Cardiac septum (tissue), 1 donor: ENCODE data around the gene TMEM89. TPM values are rescaled to one million over a fixed set of nuclear protein-coding genes. Genes with fewer than 3 reads are reported as not detected.

ENCODE experiments used
- DNase-seq: peaks from one replicate; pipeline ENCODE4 v3.0.0-alpha.2; 2020; ENCODE audit warnings: low spot score
- intact Hi-C: fragments of 100-400 bp; cut with DNase I; formaldehyde crosslinking; loops from one replicate; pipeline ENCODE4 v1.14.0; 2022
- total RNA-seq: library from RNA; stranded (reverse); fragmentation: NEBNext Ultra II Directional; extraction: Animal tissue kit (Norgen Biotek cat#: 25700); gene quantifications from one replicate; pipeline ENCODE4 v1.2.1, GENCODE V29; 2021
- donor health status: DM: no; HTN: no; CAD: no.

Gene TMEM89
- total RNA-seq, 1 donor from 2014 or later = not detected

DNA sequence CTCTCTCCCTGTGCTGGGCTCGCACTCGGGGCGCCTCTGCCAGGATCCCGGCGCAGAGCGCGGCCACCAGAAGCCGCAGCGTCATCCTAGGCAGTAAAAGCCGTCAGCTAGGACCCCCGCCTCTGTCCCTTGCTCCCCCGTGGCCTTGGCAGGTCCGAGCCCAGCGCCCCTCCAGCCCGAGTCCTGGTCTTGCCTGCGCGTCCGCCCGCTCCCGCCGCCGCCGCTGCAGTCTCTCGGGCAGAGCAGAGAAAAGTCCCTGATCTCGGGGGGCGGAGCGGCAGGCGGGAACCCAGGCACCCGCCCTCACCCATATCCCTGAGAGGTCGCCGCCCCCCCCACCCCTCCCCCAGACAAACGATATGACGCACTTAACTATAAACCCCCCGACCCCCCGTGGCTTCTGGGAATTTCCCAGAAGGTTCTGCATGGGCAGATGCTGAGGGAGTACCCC, 26.5 kb downstream of the TMEM89 start, which contains the start of gene COL7A1:
COL7A1 (minus strand) TSS at position 255 of the 451 bp plus-strand sequence; CDS start at position 85, 170 bp downstream.
- DNase-seq = no peak
- intact Hi-C loops = no loop called here

GRCh38 chr3:48594417-48595049, 27.0 kb downstream of the TMEM89 start:
- DNase-seq = no peak
- intact Hi-C loops = no loop called here

- no peak for DNase-seq
- intact Hi-C loops = no loop called here
These were observed 28.2 kb downstream of the TMEM89 start for GRCh38 chr3:48593337-48593736.

GRCh38 chr3:48592519-48593087, 29.0 kb downstream of the TMEM89 start:
- DNase-seq = no peak
- intact Hi-C loops = no loop called here

DNA sequence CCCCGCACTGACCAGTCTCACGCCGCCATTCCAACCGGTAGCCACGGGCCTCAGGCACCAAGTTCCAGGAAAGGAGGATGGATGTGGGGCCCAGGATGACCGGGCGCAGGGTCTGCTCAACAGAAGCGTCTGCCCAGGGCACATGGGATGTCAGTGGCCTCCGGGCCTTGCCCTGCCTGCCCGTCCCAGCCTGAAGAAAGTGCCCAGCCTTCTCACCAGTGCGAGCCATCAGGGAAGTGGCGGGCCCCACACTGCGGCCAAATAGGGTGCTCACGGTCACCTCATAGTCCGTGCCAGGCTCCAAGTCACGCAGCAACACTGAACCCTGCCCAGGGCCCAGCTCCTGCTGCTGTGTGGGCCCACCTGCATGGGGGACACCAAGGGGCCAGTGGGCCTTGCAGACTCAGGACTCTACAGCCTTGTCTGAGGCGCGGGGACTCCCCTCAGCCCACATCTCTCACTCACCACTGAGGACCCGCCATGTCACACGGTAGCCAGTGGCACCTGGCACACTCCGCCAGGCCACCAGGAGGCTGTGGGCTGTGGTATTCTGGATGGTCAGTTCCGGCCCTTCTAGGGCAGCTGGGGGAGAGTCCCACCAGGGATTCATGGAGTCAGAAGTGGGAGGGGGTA, 29.6 kb downstream of the TMEM89 start:
- DNase-seq = no peak

GRCh38 chr3:48591436-48591835, 30.1 kb downstream of the TMEM89 start:
- DNase-seq = no peak

More for the DNA sequence above, 29.6 kb downstream of the TMEM89 start:
- intact Hi-C loops = no loop called here

GRCh38 chr3:48588230-48588629, 33.3 kb downstream of the TMEM89 start:
- no peak for DNase-seq
- intact Hi-C loops = no loop called here

More at GRCh38 chr3:48591436-48591835, 30.1 kb downstream of the TMEM89 start:
- intact Hi-C loops = no loop called here

GRCh38 chr3:48587686-48588085, 33.9 kb downstream of the TMEM89 start:
- DNase-seq = no peak
- intact Hi-C loops = no loop called here

- intact Hi-C loops = no loop called here
- no peak for DNase-seq
These were observed 36.2 kb downstream of the TMEM89 start for GRCh38 chr3:48585411-48585810.

DNA sequence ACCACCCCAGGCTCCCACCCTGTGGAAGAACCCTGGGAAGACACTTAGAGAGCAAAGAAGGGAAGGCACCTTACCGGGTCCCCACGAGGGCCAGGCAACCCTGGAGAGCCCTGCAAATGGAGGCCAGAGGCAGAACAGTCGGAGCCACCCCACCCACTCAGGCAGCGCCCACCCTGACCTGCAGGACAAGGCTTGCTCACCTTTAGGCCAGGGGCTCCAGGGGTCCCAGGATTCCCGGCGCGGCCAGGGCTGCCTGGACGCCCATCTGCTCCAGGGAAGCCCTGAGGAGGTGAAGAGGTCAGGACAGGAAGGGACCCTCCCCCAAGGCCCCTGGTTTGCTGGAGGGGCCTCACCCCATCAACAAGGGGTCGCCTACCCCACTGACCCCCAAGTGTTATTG, 36.7 kb downstream of the TMEM89 start:
- no peak for DNase-seq
- intact Hi-C loops = no loop called here

GRCh38 chr3:48581621-48582481, 39.7 kb downstream of the TMEM89 start:
- no peak for DNase-seq
- intact Hi-C loops = no loop called here

GRCh38 chr3:48576647-48577046, 44.9 kb downstream of the TMEM89 start:
- no peak for DNase-seq
- intact Hi-C loops = no loop called here

DNA sequence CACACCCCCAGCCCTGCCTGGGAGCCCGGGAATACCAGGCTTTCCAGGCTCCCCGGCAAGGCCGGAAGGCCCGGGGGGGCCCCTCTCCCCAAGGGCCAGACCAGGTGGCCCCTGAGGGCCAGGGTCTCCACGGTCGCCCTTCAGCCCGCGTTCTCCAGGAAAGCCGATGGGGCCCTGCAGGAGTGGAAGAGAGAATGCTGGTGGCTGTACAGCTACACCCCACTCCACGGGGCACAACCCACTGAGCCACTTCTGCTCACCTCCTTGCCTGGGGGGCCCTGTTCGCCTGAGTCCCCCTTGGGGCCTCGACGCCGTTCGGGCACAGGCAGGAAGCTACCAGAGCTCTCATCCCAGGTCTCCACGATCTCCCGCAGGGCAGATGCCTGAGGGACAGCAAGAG, 46.2 kb downstream of the TMEM89 start:
- intact Hi-C loops = no loop called here
- no peak for DNase-seq

GRCh38 chr3:48573973-48574585, 47.5 kb downstream of the TMEM89 start:
- intact Hi-C loops = no loop called here
- DNase-seq = no peak

DNA sequence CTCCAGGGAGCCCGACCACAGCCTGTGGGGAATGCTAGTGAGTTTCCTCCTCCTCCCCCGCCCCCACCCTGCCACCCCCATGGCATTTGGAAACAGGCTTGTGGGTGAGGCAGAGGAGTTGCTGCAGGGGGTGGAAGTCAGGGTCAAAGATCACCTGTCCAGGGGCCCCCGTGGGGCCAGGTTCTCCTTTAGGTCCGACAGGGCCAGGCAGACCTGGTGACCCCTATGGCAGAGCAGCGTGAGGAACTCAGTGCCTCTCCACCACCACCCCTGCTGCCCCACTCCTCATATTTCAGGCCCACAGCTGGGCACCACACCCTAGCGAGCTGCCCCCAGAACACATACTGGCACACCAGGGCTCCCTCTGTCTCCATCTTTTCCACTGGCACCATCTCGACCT, 49.1 kb downstream of the TMEM89 start:
- no peak for DNase-seq
- intact Hi-C loops = no loop called here

- no peak for DNase-seq
- intact Hi-C loops = no loop called here
These were observed 49.6 kb downstream of the TMEM89 start for GRCh38 chr3:48571938-48572337.
